Duodenal mucosa (tissue), 2 donors: ENCODE data around the gene PARN.
"Not testable (repeated sequence)": the region's sequence is repeated elsewhere in the genome, so short reads cannot be mapped to it uniquely, and the experiment has no call there.

Experiments
- H3K27ac ChIP-seq: one replicate; pipeline ENCODE4 v1.7.0; 2013; ENCODE audit warnings: low read depth, low read length
- H3K27me3 ChIP-seq, 2 donors: one replicate each; pipeline ENCODE4 v1.7.0; 2013; ENCODE audit warnings: low read length in 2 of 2, control low read depth in 1 of 2; ENCODE audit not compliant: insufficient read depth in 2 of 2, control insufficient read depth in 1 of 2
- H3K36me3 ChIP-seq, 2 donors: one replicate each; pipeline ENCODE4 v1.7.0; 2013; ENCODE audit warnings: low read length in 2 of 2, control low read depth in 1 of 2; ENCODE audit not compliant: insufficient read depth in 2 of 2, control insufficient read depth in 1 of 2
- H3K4me1 ChIP-seq, 2 donors: one replicate each; pipeline ENCODE4 v1.7.0; 2013; ENCODE audit warnings: low read length in 2 of 2, control low read depth in 1 of 2; ENCODE audit not compliant: insufficient read depth in 2 of 2, control insufficient read depth in 1 of 2
- H3K4me3 ChIP-seq, 2 donors: one replicate each; pipeline ENCODE4 v1.7.0; 2013; ENCODE audit warnings: low read length in 2 of 2, low read depth in 1 of 2
- H3K9ac ChIP-seq, 2 donors: one replicate each; pipeline ENCODE4 v1.7.0; 2013; ENCODE audit warnings: low read length in 2 of 2, low read depth in 1 of 2
- H3K9me3 ChIP-seq, 2 donors: one replicate each; pipeline ENCODE4 v1.7.0; 2013; ENCODE audit warnings: low read length in 2 of 2, control low read depth in 1 of 2; ENCODE audit not compliant: control insufficient read depth in 1 of 2

The PARN gene

GRCh38 chr16:14416184-14416583 is 213.9 kb downstream of the PARN start:
- Histone ChIP-seq H3K9me3 (no peaks in the 10 kb centered on the region), H3K27ac (no peak overlapping the region), H3K36me3 (no peaks in the 10 kb centered on the region), H3K27me3 (no peaks in the 10 kb centered on the region), H3K4me1 (no peaks in the 10 kb centered on the region), H3K9ac (no peak overlapping the region), H3K4me3 (no peak overlapping the region)

GRCh38 chr16:14415291-14415690 is 214.8 kb downstream of the PARN start:
- Histone ChIP-seq H3K27ac (no peak overlapping the region), H3K9me3 (no peaks in the 10 kb centered on the region), H3K36me3 (no peaks in the 10 kb centered on the region), H3K27me3 (no peaks in the 10 kb centered on the region), H3K4me1 (no peaks in the 10 kb centered on the region), H3K9ac (no peak overlapping the region), H3K4me3 (no peak overlapping the region)

GRCh38 chr16:14409563-14409962 is 220.5 kb downstream of the PARN start:
- Histone ChIP-seq H3K27me3 (no peaks in the 10 kb centered on the region), H3K36me3 (no peaks in the 10 kb centered on the region), H3K4me3 (no peak overlapping the region), H3K9ac (no peak overlapping the region), H3K9me3 (no peaks in the 10 kb centered on the region), H3K4me1 (no peaks in the 10 kb centered on the region), H3K27ac (no peak overlapping the region)

- Histone ChIP-seq H3K9me3 (no peaks in the 10 kb centered on the region), H3K4me1 (no peaks in the 10 kb centered on the region)
Measured at GRCh38 chr16:14407786-14408399, 222.2 kb downstream of the PARN start.

GRCh38 chr16:14405611-14406537 is 224.2 kb downstream of the PARN start:
- peak overlapping the region in 1 of 2 donors; percentile 48 for H3K4me3 ChIP-seq
- H3K4me1 ChIP-seq, result no peaks in the 10 kb centered on the region
- H3K27ac ChIP-seq, result no peak overlapping the region
- H3K36me3 ChIP-seq, result no peaks in the 10 kb centered on the region
- H3K27me3 ChIP-seq, result no peaks in the 10 kb centered on the region
- H3K9me3 ChIP-seq, result no peaks in the 10 kb centered on the region
- no peak overlapping the region for H3K9ac ChIP-seq

More at GRCh38 chr16:14407786-14408399, 222.2 kb downstream of the PARN start:
- Histone ChIP-seq H3K36me3 (no peaks in the 10 kb centered on the region), H3K9ac (no peak overlapping the region), H3K27ac (no peak overlapping the region), H3K27me3 (no peaks in the 10 kb centered on the region), H3K4me3 (no peak overlapping the region)

GRCh38 chr16:14403001-14403389 is 227.1 kb downstream of the PARN start:
- H3K9me3 ChIP-seq, H3K9ac ChIP-seq, H3K36me3 ChIP-seq, H3K4me3 ChIP-seq, H3K4me1 ChIP-seq, H3K27ac ChIP-seq, H3K27me3 ChIP-seq: not testable (repeated sequence)

GRCh38 chr16:14402114-14403000 is 227.7 kb downstream of the PARN start:
- not testable (repeated sequence) for H3K4me3 ChIP-seq, H3K9me3 ChIP-seq, H3K4me1 ChIP-seq, H3K27ac ChIP-seq, H3K9ac ChIP-seq, H3K27me3 ChIP-seq, H3K36me3 ChIP-seq

- not testable (repeated sequence) for H3K27ac ChIP-seq, H3K36me3 ChIP-seq, H3K4me3 ChIP-seq, H3K27me3 ChIP-seq, H3K9ac ChIP-seq, H3K4me1 ChIP-seq, H3K9me3 ChIP-seq
Measured at GRCh38 chr16:14401711-14402061, 228.4 kb downstream of the PARN start.

GRCh38 chr16:14400978-14401710 is 228.9 kb downstream of the PARN start:
- not testable (repeated sequence) for H3K4me1 ChIP-seq, H3K4me3 ChIP-seq, H3K27ac ChIP-seq, H3K9me3 ChIP-seq, H3K9ac ChIP-seq, H3K27me3 ChIP-seq, H3K36me3 ChIP-seq
